ENCODE data around the gene RPS21. TPM values are rescaled to one million over a fixed set of nuclear protein-coding genes. Genes with fewer than 3 reads are reported as not detected.

The RPS21 gene
- total RNA-seq, 5 donors from 2014 or later (not counting 1 experiment from before 2014, with no cell fraction given), result 2,807 to 3,290 (median 3,085) TPM

DNA sequence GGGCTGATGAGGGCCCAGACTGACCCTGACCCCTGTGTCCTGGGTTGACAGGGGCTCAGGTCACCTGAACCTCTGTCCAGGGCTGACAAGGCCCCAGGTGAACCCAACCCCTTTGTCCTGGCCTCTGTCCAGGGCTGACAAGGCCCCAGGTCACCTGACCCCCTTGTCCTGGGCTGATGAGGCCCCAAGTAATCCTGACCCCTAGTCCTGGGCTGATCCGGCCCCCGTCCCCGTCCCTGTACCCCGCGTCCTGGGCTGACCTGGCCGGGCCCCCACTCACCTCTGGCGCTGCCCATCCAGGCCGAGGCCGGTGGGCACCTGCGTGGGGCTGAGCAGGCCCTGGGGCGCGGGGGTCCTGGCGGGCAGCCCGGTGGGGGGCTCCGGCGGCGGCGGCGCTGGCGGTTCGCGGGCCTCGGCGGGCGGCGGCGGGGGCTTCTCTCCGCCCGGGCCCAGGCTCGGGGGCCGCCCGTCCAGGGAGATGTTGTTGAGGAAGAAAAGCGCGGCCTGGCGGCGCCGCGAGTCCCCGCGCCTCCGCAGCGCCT is 19.8 kb downstream of the RPS21 start:
- H3K4me1 Mint-ChIP-seq, result peaks cover 20 to 44% (median 39%) of the 10 kb centered on the region in 3 donors
- peaks cover 4% of the 10 kb centered on the region for H3K36me3 Mint-ChIP-seq
- CTCF ChIA-PET, result no interaction called here
- under 1% methylated on average over 39 of the region's 42 CpGs for WGBS (ENCODE audit: insufficient coverage)
- H3K4me1 ChIP-seq (ENCODE audit: control insufficient read depth in 1 of 2, extremely low read depth in 1 of 2, insufficient read depth in 2 of 2, low read length in 2 of 2), result peaks cover 5 to 46% of the 10 kb centered on the region in 2 experiments
- H3K36me3 ChIP-seq (ENCODE audit: control insufficient read depth in 2 of 2, extremely low read depth in 1 of 2, insufficient read depth in 1 of 2, low read length in 1 of 2), result peaks cover 0 to 3% of the 10 kb centered on the region in 2 donors
- peaks cover 0 to 5% of the 10 kb centered on the region in 2 experiments for H3K27me3 ChIP-seq (replicated peaks in 1 of 2; ENCODE audit: control insufficient read depth in 2 of 2, extremely low read depth in 1 of 2, insufficient read depth in 2 of 2, low read length in 1 of 2)
- ATAC-seq (replicated peaks in 1 of 4) (peak; percentile 1 to 7 (median 1)), DNase-seq (no peak)
- H3K4me3 ChIP-seq (ENCODE audit: control insufficient read depth in 1 of 2, extremely low read depth in 1 of 2, low read length in 1 of 2), result peak overlapping the region; percentile 62 to 73
- H3K27ac Mint-ChIP-seq, result peak overlapping the region in 1 of 2 donors; percentile 52
- H3K9me3 Mint-ChIP-seq, result no peaks in the 10 kb centered on the region
- H3K27ac ChIP-seq (ENCODE audit: low read length), result peak overlapping the region; percentile 4
- H3K4me3 Mint-ChIP-seq, result peak overlapping the region; percentile 71 to 80 (median 75)
- POLR2A ChIA-PET, result no interaction called here
- H3K9me3 ChIP-seq, result no peaks in the 10 kb centered on the region
- H3K27me3 Mint-ChIP-seq, result no peaks in the 10 kb centered on the region

GRCh38 chr20:62407221-62407992 is 20.5 kb downstream of the RPS21 start, which contains the start of gene CABLES2:
Gene CABLES2, minus strand, starts transcription at chr20:62407285. Its CDS starts 9 bp downstream, at chr20:62407276.
- Mint-ChIP-seq H3K27me3 (no peaks in the 10 kb centered on the region), H3K36me3 (peaks cover 4% of the 10 kb centered on the region), H3K4me3 (peak within 1 kb of the TSS; percentile 74 to 80 (median 79)), H3K9me3 (no peaks in the 10 kb centered on the region), H3K27ac (peak within 1 kb of the TSS; percentile 52 to 57), H3K4me1 (peaks cover 20 to 44% (median 39%) of the 10 kb centered on the region in 3 donors)
- ChIA-PET CTCF (no interaction called here), POLR2A (no interaction called here)
- Histone ChIP-seq H3K4me1 (ENCODE audit: control insufficient read depth in 1 of 2, extremely low read depth in 1 of 2, insufficient read depth in 2 of 2, low read length in 2 of 2) (peaks cover 5 to 46% of the 10 kb centered on the region in 2 experiments), H3K36me3 (ENCODE audit: control insufficient read depth in 2 of 2, extremely low read depth in 1 of 2, insufficient read depth in 1 of 2, low read length in 1 of 2) (no peaks in the 10 kb centered on the region), H3K4me3 (ENCODE audit: control insufficient read depth in 1 of 2, extremely low read depth in 1 of 2, low read length in 1 of 2) (peak within 1 kb of the TSS; percentile 72 to 73), H3K9me3 (no peaks in the 10 kb centered on the region), H3K27ac (ENCODE audit: low read length) (peak within 1 kb of the TSS; percentile 32), H3K27me3 (replicated peaks in 1 of 2; ENCODE audit: control insufficient read depth in 2 of 2, extremely low read depth in 1 of 2, insufficient read depth in 2 of 2, low read length in 1 of 2) (peaks cover 0 to 5% of the 10 kb centered on the region in 2 experiments)
- DNase-seq (peak; percentile 80 to 94 (median 89)), ATAC-seq (replicated peaks in 1 of 4) (peak; percentile 91 to 95 (median 94))
- WGBS (ENCODE audit: insufficient coverage), result 5% methylated on average over 73 of the region's 73 CpGs

DNA sequence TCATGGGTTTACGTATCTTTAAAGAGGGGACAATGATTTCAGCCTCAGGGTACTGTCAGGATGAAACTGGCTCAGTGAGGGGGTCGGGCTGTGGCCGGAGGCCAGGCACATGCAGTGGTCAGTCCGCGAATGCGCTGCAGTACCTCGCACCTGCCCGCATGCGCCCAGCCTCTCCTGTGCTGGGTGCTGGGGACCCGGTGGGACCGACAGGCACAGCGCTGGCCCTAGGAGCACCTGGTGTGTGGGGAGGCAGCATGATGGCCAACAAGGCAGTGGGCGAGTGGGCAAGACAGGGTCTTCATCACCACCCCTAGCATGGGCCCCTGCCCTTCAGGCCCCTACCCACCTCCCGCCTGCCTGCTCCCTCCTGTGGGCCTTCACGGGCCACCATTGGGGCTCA is 21.2 kb downstream of the RPS21 start:
- 95% methylated on average over 14 of the region's 15 CpGs for WGBS (ENCODE audit: insufficient coverage)
- no peaks in the 10 kb centered on the region for H3K9me3 ChIP-seq
- H3K4me1 ChIP-seq (ENCODE audit: control insufficient read depth in 1 of 2, extremely low read depth in 1 of 2, insufficient read depth in 2 of 2, low read length in 2 of 2), result peaks cover 5 to 46% of the 10 kb centered on the region in 2 experiments
- ChIA-PET CTCF (no interaction called here), POLR2A (no interaction called here)
- ATAC-seq (replicated peaks in 1 of 4) (no peak), DNase-seq (no peak)
- Mint-ChIP-seq H3K4me1 (peaks cover 20 to 43% (median 38%) of the 10 kb centered on the region in 3 donors), H3K27ac (no peak overlapping the region), H3K9me3 (no peaks in the 10 kb centered on the region), H3K4me3 (peak overlapping the region; percentile 31 to 79 (median 73)), H3K27me3 (no peaks in the 10 kb centered on the region), H3K36me3 (peaks cover 2% of the 10 kb centered on the region)
- peaks cover 0 to 5% of the 10 kb centered on the region in 2 experiments for H3K27me3 ChIP-seq (replicated peaks in 1 of 2; ENCODE audit: control insufficient read depth in 2 of 2, extremely low read depth in 1 of 2, insufficient read depth in 2 of 2, low read length in 1 of 2)
- H3K27ac ChIP-seq (ENCODE audit: low read length), result no peak overlapping the region
- H3K36me3 ChIP-seq (ENCODE audit: control insufficient read depth in 2 of 2, extremely low read depth in 1 of 2, insufficient read depth in 1 of 2, low read length in 1 of 2), result no peaks in the 10 kb centered on the region
- no peak overlapping the region for H3K4me3 ChIP-seq (ENCODE audit: control insufficient read depth in 1 of 2, extremely low read depth in 1 of 2, low read length in 1 of 2)

DNA sequence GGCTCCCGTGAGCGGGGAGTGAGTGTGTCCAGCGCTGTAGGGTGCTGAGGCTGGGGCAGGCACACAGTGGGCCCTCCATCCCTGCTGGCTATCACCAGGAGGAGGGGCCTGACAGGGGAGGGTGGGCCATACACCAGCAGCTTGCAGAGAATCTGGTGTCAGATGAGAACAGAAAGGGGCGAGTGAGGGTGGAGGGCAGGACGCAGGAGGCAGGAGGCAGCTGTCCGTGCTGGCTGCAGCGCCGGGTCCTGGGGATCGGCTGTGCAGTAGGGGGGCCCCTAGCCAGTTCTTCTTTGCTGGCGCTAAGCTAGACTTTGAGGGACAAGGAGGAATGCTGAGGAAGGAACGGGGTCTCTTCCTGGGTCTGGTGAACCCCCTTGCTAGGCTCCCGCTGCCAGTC is 21.7 kb downstream of the RPS21 start:
- Histone ChIP-seq H3K4me3 (ENCODE audit: control insufficient read depth in 1 of 2, extremely low read depth in 1 of 2, low read length in 1 of 2) (no peak overlapping the region), H3K4me1 (ENCODE audit: control insufficient read depth in 1 of 2, extremely low read depth in 1 of 2, insufficient read depth in 2 of 2, low read length in 2 of 2) (peaks cover 5 to 46% of the 10 kb centered on the region in 2 experiments), H3K27me3 (replicated peaks in 1 of 2; ENCODE audit: control insufficient read depth in 2 of 2, extremely low read depth in 1 of 2, insufficient read depth in 2 of 2, low read length in 1 of 2) (peaks cover 0 to 5% of the 10 kb centered on the region in 2 experiments), H3K36me3 (ENCODE audit: control insufficient read depth in 2 of 2, extremely low read depth in 1 of 2, insufficient read depth in 1 of 2, low read length in 1 of 2) (no peaks in the 10 kb centered on the region), H3K9me3 (no peaks in the 10 kb centered on the region), H3K27ac (ENCODE audit: low read length) (no peak overlapping the region)
- ChIA-PET CTCF (no interaction called here), POLR2A (no interaction called here)
- ATAC-seq (replicated peaks in 1 of 4) (no peak), DNase-seq (no peak)
- Mint-ChIP-seq H3K9me3 (no peaks in the 10 kb centered on the region), H3K27ac (no peak overlapping the region), H3K27me3 (no peaks in the 10 kb centered on the region), H3K4me1 (peaks cover 20 to 40% (median 35%) of the 10 kb centered on the region in 3 donors), H3K36me3 (no peaks in the 10 kb centered on the region), H3K4me3 (peak overlapping the region in 1 of 3 donors; percentile 73)
- 100% methylated on average over 10 of the region's 12 CpGs for WGBS (ENCODE audit: insufficient coverage)

DNA sequence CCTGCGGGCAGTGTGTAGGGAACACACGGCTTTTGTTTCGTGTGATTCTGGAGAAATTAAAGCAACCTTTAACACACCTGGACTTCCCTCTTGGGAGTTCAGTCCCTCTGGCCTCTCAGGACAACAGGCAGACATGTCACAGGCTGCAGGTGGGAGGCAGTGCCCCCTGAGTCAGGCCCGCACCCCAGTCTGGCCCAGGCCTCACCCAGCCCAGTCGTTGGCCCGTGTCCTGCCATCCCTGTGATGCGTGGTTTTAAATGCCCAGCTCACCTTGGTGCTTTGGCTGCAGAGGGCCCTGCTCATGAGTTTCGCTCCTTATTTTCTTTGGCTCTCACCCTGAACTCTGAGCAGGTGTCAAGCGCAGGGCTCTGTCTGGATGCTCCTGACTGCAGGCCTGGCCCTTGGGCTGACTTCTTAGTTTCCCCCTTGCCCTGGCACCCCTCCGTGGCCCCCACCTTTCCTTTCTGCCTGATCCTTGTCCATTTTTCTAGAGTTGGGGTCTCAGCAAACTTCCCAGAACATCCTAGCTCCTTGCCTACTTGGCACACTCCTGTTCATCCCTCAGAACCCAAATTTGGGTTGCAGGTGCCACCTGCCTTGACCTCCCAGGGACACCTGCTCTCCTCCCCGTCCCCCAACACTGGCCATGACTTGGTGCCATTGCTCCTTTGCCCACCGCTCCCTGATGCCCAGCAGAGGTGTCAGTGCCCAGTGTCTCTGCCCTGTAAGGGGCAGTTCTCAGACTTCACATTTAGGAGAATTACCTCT is 22.4 kb downstream of the RPS21 start:
- Histone ChIP-seq H3K4me1 (ENCODE audit: control insufficient read depth in 1 of 2, extremely low read depth in 1 of 2, insufficient read depth in 2 of 2, low read length in 2 of 2) (peaks cover 5 to 43% of the 10 kb centered on the region in 2 experiments), H3K27me3 (replicated peaks in 1 of 2; ENCODE audit: control insufficient read depth in 2 of 2, extremely low read depth in 1 of 2, insufficient read depth in 2 of 2, low read length in 1 of 2) (peaks cover 0 to 5% of the 10 kb centered on the region in 2 experiments), H3K9me3 (no peaks in the 10 kb centered on the region), H3K4me3 (ENCODE audit: control insufficient read depth in 1 of 2, extremely low read depth in 1 of 2, low read length in 1 of 2) (no peak overlapping the region), H3K36me3 (ENCODE audit: control insufficient read depth in 2 of 2, extremely low read depth in 1 of 2, insufficient read depth in 1 of 2, low read length in 1 of 2) (no peaks in the 10 kb centered on the region), H3K27ac (ENCODE audit: low read length) (no peak overlapping the region)
- WGBS (ENCODE audit: insufficient coverage), result 92% methylated on average over 11 of the region's 12 CpGs
- DNase-seq (no peak), ATAC-seq (replicated peaks in 1 of 4) (no peak)
- peak overlapping the region in 1 of 2 donors; percentile 52 for H3K27ac Mint-ChIP-seq
- no peaks in the 10 kb centered on the region for H3K9me3 Mint-ChIP-seq
- H3K27me3 Mint-ChIP-seq, result no peaks in the 10 kb centered on the region
- H3K4me3 Mint-ChIP-seq, result peak overlapping the region; percentile 17 to 48 (median 34)
- peaks cover 20 to 35% (median 31%) of the 10 kb centered on the region in 3 donors for H3K4me1 Mint-ChIP-seq
- POLR2A ChIA-PET, result interaction anchor here in 1 of 2 donors (0.6 kb wide), 1 partner anchor 26 kb away, joined by 3 read pairs; no protein-coding TSS in a partner anchor
- no peaks in the 10 kb centered on the region for H3K36me3 Mint-ChIP-seq
- CTCF ChIA-PET, result interaction anchor here in 1 of 2 donors (0.6 kb wide), 1 partner anchor 1129 kb away, joined by 3 read pairs; no protein-coding TSS in a partner anchor
